ENCODE data around the gene DENND1A. TPM values are rescaled to one million over a fixed set of nuclear protein-coding genes. Genes with fewer than 3 reads are reported as not detected.

DENND1A gene
- total RNA-seq, 1 donor from 2014 or later = 12.7 TPM

- Histone ChIP-seq H3K9ac (ENCODE audit: low read length) (no peak overlapping the region), H3K79me2 (ENCODE audit: insufficient read depth, low read length) (no peaks in the 10 kb centered on the region), H3K36me3 (ENCODE audit: insufficient read depth, low read length) (no peaks in the 10 kb centered on the region), H3K4me1 (ENCODE audit: insufficient read depth, low read length) (no peaks in the 10 kb centered on the region), H2AFZ (ENCODE audit: low read depth, low read length) (no peak overlapping the region), H3K4me2 (ENCODE audit: low read length) (no peak overlapping the region), H4K20me1 (ENCODE audit: insufficient read depth, low read length) (no peaks in the 10 kb centered on the region), H3K27ac (ENCODE audit: low read depth, low read length) (no peak overlapping the region), H3K27me3 (ENCODE audit: insufficient read depth, low read length) (no peaks in the 10 kb centered on the region), H3K9me3 (ENCODE audit: insufficient read depth, low read depth, low read length) (no peaks in the 10 kb centered on the region), H3K4me3 (ENCODE audit: insufficient read depth, low read depth, low read length) (no peak overlapping the region)
- H3K4me1 Mint-ChIP-seq (ENCODE audit: low read depth, unreplicated experiment) = peaks cover 3% of the 10 kb centered on the region
- DNase-seq (ENCODE audit: low read depth) = no peak
- H3K27ac Mint-ChIP-seq (ENCODE audit: unreplicated experiment) = no peak overlapping the region
- peaks cover 3% of the 10 kb centered on the region for H3K36me3 Mint-ChIP-seq (ENCODE audit: low read depth, unreplicated experiment)
- no peak for FAIRE-seq
- no peaks in the 10 kb centered on the region for H3K9me3 Mint-ChIP-seq (ENCODE audit: unreplicated experiment)
- TF ChIP-seq EZH2 (IDR thresholded peaks at IDR 0.05; ENCODE audit: insufficient read depth, low read length) (no peak), CTCF (IDR thresholded peaks at IDR 0.05; ENCODE audit: insufficient read depth, low read depth, low read length) (no peak)
- H3K27me3 Mint-ChIP-seq (ENCODE audit: low read depth, unreplicated experiment) = no peaks in the 10 kb centered on the region
- H3K4me3 Mint-ChIP-seq (ENCODE audit: unreplicated experiment) = no peak overlapping the region
Measured at GRCh38 chr9:123617286-123617685, 312.6 kb downstream of the DENND1A start.

- Mint-ChIP-seq H3K4me1 (ENCODE audit: low read depth, unreplicated experiment) (peaks cover 3% of the 10 kb centered on the region), H3K4me3 (ENCODE audit: unreplicated experiment) (no peak overlapping the region), H3K9me3 (ENCODE audit: unreplicated experiment) (no peaks in the 10 kb centered on the region), H3K27me3 (ENCODE audit: low read depth, unreplicated experiment) (no peaks in the 10 kb centered on the region), H3K27ac (ENCODE audit: unreplicated experiment) (no peak overlapping the region), H3K36me3 (ENCODE audit: low read depth, unreplicated experiment) (peaks cover 3% of the 10 kb centered on the region)
- no peak overlapping the region for H3K4me2 ChIP-seq (ENCODE audit: low read length)
- H3K27me3 ChIP-seq (ENCODE audit: insufficient read depth, low read length) = no peaks in the 10 kb centered on the region
- TF ChIP-seq EZH2 (IDR thresholded peaks at IDR 0.05; ENCODE audit: insufficient read depth, low read length) (no peak), CTCF (IDR thresholded peaks at IDR 0.05; ENCODE audit: insufficient read depth, low read depth, low read length) (no peak)
- no peaks in the 10 kb centered on the region for H4K20me1 ChIP-seq (ENCODE audit: insufficient read depth, low read length)
- no peak overlapping the region for H3K9ac ChIP-seq (ENCODE audit: low read length)
- FAIRE-seq (no peak), DNase-seq (ENCODE audit: low read depth) (no peak)
- H3K79me2 ChIP-seq (ENCODE audit: insufficient read depth, low read length) = no peaks in the 10 kb centered on the region
- H3K27ac ChIP-seq (ENCODE audit: low read depth, low read length) = no peak overlapping the region
- no peaks in the 10 kb centered on the region for H3K9me3 ChIP-seq (ENCODE audit: insufficient read depth, low read depth, low read length)
- no peak overlapping the region for H2AFZ ChIP-seq (ENCODE audit: low read depth, low read length)
- no peak overlapping the region for H3K4me3 ChIP-seq (ENCODE audit: insufficient read depth, low read depth, low read length)
- H3K4me1 ChIP-seq (ENCODE audit: insufficient read depth, low read length) = no peaks in the 10 kb centered on the region
- H3K36me3 ChIP-seq (ENCODE audit: insufficient read depth, low read length) = no peaks in the 10 kb centered on the region
Measured at GRCh38 chr9:123616707-123617106, 313.2 kb downstream of the DENND1A start.

- H3K27me3 Mint-ChIP-seq (ENCODE audit: low read depth, unreplicated experiment) = peaks cover 3% of the 10 kb centered on the region
- Histone ChIP-seq H3K4me2 (ENCODE audit: low read length) (no peak overlapping the region), H3K79me2 (ENCODE audit: insufficient read depth, low read length) (no peaks in the 10 kb centered on the region), H3K9ac (ENCODE audit: low read length) (no peak overlapping the region), H3K4me3 (ENCODE audit: insufficient read depth, low read depth, low read length) (no peak overlapping the region), H3K4me1 (ENCODE audit: insufficient read depth, low read length) (no peaks in the 10 kb centered on the region), H2AFZ (ENCODE audit: low read depth, low read length) (no peak overlapping the region), H3K9me3 (ENCODE audit: insufficient read depth, low read depth, low read length) (no peaks in the 10 kb centered on the region), H4K20me1 (ENCODE audit: insufficient read depth, low read length) (no peaks in the 10 kb centered on the region), H3K27me3 (ENCODE audit: insufficient read depth, low read length) (no peaks in the 10 kb centered on the region), H3K27ac (ENCODE audit: low read depth, low read length) (no peak overlapping the region), H3K36me3 (ENCODE audit: insufficient read depth, low read length) (no peaks in the 10 kb centered on the region)
- H3K27ac Mint-ChIP-seq (ENCODE audit: unreplicated experiment) = no peak overlapping the region
- no peak for DNase-seq (ENCODE audit: low read depth)
- peaks cover 3% of the 10 kb centered on the region for H3K4me1 Mint-ChIP-seq (ENCODE audit: low read depth, unreplicated experiment)
- H3K36me3 Mint-ChIP-seq (ENCODE audit: low read depth, unreplicated experiment) = peaks cover 3% of the 10 kb centered on the region
- H3K9me3 Mint-ChIP-seq (ENCODE audit: unreplicated experiment) = no peaks in the 10 kb centered on the region
- TF ChIP-seq CTCF (IDR thresholded peaks at IDR 0.05; ENCODE audit: insufficient read depth, low read depth, low read length) (no peak), EZH2 (IDR thresholded peaks at IDR 0.05; ENCODE audit: insufficient read depth, low read length) (no peak)
- no peak overlapping the region for H3K4me3 Mint-ChIP-seq (ENCODE audit: unreplicated experiment)
- no peak for FAIRE-seq
Measured at GRCh38 chr9:123615381-123615780, 314.5 kb downstream of the DENND1A start.

Data from astrocyte (in vitro differentiated cells and primary cell).